HEK293 (cell line): Measurements from ENCODE around the gene FEZ2.

Experiments used
- HOXA7 ChIP-seq: sonication (generic); formaldehyde crosslinking; IDR thresholded peaks from 2 replicates; pipeline ENCODE4 v1.8.1; 2022; ENCODE audit warnings: missing genetic modification reagents, borderline replicate concordance
- HOXC10 ChIP-seq: sonication (generic); formaldehyde crosslinking; IDR thresholded peaks from 2 replicates; pipeline ENCODE4 v1.8.1; 2023; ENCODE audit warnings: mild to moderate bottlenecking, missing genetic modification reagents
- MEIS1 ChIP-seq: sonication (generic); formaldehyde crosslinking; IDR thresholded peaks from 2 replicates; pipeline ENCODE4 v1.8.1; 2022; ENCODE audit warnings: missing genetic modification reagents, mild to moderate bottlenecking, borderline replicate concordance
- ZBTB20 ChIP-seq: fragments of 450-650 bp; formaldehyde crosslinking; IDR thresholded peaks from 2 replicates; pipeline ENCODE4 v1.5.1; 2016; ENCODE audit warnings: missing biosample characterization, missing genetic modification characterization
- ZNF138 ChIP-seq: fragments of 450-650 bp; formaldehyde crosslinking; IDR thresholded peaks from 2 replicates; pipeline ENCODE4 v1.5.1; 2016; ENCODE audit warnings: missing biosample characterization, missing genetic modification characterization, borderline replicate concordance
- ZNF175 ChIP-seq: fragments of 450-650 bp; formaldehyde crosslinking; IDR thresholded peaks from 2 replicates; pipeline ENCODE4 v1.5.1; 2016; ENCODE audit warnings: missing biosample characterization, missing genetic modification characterization
- ZNF274 ChIP-seq, 2 experiments: fragments of 200-500 bp in 1 of 2; fragments of 450-650 bp in 1 of 2; sonication (Bioruptor generic) in 1 of 2; formaldehyde crosslinking in 1 of 2; IDR thresholded peaks; 2 replicates each; pipeline versions ENCODE4 v1.5.1 to v1.6.1; 2014 to 2016; ENCODE audit warnings: borderline replicate concordance in 1 of 2, inconsistent platforms in 1 of 2, low read length in 1 of 2, missing biosample characterization in 1 of 2, missing genetic modification characterization in 1 of 2
- TF ChIP-seq, protein P1 (sequence below): fragments of 450-650 bp; formaldehyde crosslinking; IDR thresholded peaks from 2 replicates; pipeline ENCODE4 v1.5.1; 2016; ENCODE audit warnings: missing biosample characterization, missing genetic modification characterization
- TF ChIP-seq, protein P2 (sequence below): sonication (generic); formaldehyde crosslinking; IDR thresholded peaks from 2 replicates; pipeline ENCODE4 v1.8.1; 2022; ENCODE audit warnings: mild to moderate bottlenecking, moderate library complexity, missing genetic modification reagents
- TF ChIP-seq, protein P3 (sequence below): fragments of 450-650 bp; formaldehyde crosslinking; IDR thresholded peaks from 2 replicates; pipeline ENCODE4 v1.5.1; 2017; ENCODE audit warnings: missing biosample characterization, mild to moderate bottlenecking, missing genetic modification characterization, moderate library complexity

DNA sequence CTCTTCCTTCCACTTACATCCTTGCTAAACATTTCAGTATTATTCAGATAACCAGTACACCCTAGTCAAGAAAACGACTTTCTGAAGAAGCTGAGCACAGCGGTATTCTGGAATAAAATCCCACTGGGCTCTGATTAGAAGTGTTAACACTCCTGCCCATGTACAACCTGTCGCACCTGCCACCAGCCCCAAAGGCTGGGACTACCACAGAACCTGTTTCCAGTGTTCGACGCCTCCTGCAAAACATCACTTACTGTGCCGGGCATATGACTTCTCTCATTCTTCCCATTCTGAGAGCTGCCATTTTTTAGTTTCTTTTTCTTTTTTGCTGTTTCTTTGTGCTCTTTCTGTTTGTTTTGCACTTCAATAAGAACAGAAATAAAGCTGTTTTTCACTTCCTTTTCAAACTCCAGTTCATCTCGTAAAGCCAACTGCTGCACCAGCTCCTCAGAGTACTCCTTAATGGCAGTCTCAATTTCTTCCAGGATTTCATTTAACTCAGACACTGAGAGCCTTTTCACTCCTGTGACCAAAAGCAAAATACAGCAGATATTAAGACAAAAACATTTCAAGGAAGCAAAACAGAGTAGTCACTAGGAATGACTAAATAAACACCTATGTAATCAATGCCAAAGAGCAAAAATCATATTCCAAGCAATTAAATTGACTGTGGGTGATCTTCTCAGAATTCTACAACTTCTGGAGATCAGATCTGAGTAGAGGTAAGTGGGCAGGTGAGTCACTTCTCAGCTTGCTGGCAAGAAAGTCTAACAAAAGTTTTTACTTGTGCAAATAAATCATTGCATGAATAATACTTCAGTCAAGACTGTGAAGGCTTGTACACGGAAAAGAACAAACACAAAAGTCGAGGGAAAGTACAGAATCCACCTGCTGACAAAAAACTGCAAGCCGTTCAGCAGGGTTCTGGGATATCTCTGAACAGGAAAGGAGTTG is 19.3 kb downstream of the FEZ2 start:
- no peak for TF ChIP-seq ZNF274 (IDR thresholded peaks at IDR 0.05; ENCODE audit: low read length)
- TF ChIP-seq ZNF274 (tag by site-specific recombination; IDR thresholded peaks at IDR 0.05; ENCODE audit: borderline replicate concordance), result no peak
- TF ChIP-seq, protein P1, sequence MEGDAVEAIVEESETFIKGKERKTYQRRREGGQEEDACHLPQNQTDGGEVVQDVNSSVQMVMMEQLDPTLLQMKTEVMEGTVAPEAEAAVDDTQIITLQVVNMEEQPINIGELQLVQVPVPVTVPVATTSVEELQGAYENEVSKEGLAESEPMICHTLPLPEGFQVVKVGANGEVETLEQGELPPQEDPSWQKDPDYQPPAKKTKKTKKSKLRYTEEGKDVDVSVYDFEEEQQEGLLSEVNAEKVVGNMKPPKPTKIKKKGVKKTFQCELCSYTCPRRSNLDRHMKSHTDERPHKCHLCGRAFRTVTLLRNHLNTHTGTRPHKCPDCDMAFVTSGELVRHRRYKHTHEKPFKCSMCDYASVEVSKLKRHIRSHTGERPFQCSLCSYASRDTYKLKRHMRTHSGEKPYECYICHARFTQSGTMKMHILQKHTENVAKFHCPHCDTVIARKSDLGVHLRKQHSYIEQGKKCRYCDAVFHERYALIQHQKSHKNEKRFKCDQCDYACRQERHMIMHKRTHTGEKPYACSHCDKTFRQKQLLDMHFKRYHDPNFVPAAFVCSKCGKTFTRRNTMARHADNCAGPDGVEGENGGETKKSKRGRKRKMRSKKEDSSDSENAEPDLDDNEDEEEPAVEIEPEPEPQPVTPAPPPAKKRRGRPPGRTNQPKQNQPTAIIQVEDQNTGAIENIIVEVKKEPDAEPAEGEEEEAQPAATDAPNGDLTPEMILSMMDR (tag by site-specific recombination), result no peak
- TF ChIP-seq HOXC10 (CRISPR knock-in tag), result no peak
- TF ChIP-seq, protein P2, sequence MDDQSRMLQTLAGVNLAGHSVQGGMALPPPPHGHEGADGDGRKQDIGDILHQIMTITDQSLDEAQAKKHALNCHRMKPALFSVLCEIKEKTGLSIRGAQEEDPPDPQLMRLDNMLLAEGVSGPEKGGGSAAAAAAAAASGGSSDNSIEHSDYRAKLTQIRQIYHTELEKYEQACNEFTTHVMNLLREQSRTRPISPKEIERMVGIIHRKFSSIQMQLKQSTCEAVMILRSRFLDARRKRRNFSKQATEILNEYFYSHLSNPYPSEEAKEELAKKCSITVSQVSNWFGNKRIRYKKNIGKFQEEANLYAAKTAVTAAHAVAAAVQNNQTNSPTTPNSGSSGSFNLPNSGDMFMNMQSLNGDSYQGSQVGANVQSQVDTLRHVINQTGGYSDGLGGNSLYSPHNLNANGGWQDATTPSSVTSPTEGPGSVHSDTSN (CRISPR knock-in tag), result no peak
- TF ChIP-seq HOXA7 (CRISPR knock-in tag), result no peak
- TF ChIP-seq, protein P3, sequence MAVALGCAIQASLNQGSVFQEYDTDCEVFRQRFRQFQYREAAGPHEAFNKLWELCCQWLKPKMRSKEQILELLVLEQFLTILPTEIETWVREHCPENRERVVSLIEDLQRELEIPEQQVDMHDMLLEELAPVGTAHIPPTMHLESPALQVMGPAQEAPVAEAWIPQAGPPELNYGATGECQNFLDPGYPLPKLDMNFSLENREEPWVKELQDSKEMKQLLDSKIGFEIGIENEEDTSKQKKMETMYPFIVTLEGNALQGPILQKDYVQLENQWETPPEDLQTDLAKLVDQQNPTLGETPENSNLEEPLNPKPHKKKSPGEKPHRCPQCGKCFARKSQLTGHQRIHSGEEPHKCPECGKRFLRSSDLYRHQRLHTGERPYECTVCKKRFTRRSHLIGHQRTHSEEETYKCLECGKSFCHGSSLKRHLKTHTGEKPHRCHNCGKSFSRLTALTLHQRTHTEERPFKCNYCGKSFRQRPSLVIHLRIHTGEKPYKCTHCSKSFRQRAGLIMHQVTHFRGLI (tag by site-specific recombination), result no peak
- TF ChIP-seq ZBTB20 (tag by site-specific recombination), result no peak
- TF ChIP-seq ZNF138 (tag by site-specific recombination), result no peak
- TF ChIP-seq MEIS1 (CRISPR knock-in tag), result no peak
- TF ChIP-seq ZNF175 (tag by site-specific recombination), result no peak
